Measurements from ENCODE around the gene ST6GALNAC1. TPM values are rescaled to one million over a fixed set of nuclear protein-coding genes. Genes with fewer than 3 reads are reported as not detected.

ST6GALNAC1 gene
- total RNA-seq, 4 donors from 2014 or later, result 1.5 to 11.8 (median 3.2) TPM

GRCh38 chr17:76685366-76685765, 41.8 kb upstream of the ST6GALNAC1 start:
- intact Hi-C loops (cut with DNase I; ENCODE audit: low total_unique reads), result no loop called here
- no peak for DNase-seq
- no peaks in the 10 kb centered on the region for H3K36me3 ChIP-seq
- H3K9me3 ChIP-seq, result no peaks in the 10 kb centered on the region
- no peak overlapping the region for H3K4me3 ChIP-seq
- TF ChIP-seq CTCF (IDR thresholded peaks at IDR 0.05) (no peak), POLR2A (IDR thresholded peaks at IDR 0.05) (no peak)
- H3K27ac ChIP-seq, result peak overlapping the region; percentile 83 to 90
- no peaks in the 10 kb centered on the region for H3K27me3 ChIP-seq
- peaks cover 23 to 42% of the 10 kb centered on the region in 2 donors for H3K4me1 ChIP-seq

- no peak for DNase-seq
- Histone ChIP-seq H3K27me3 (no peaks in the 10 kb centered on the region), H3K4me1 (peaks cover 23 to 42% of the 10 kb centered on the region in 2 donors), H3K9me3 (no peaks in the 10 kb centered on the region), H3K4me3 (no peak overlapping the region), H3K27ac (peak overlapping the region; percentile 83 to 90), H3K36me3 (no peaks in the 10 kb centered on the region)
- intact Hi-C loops (cut with DNase I; ENCODE audit: low total_unique reads), result loop anchor here (5.0 kb wide), 1 partner anchor 33 kb away; no protein-coding TSS in a partner anchor
- TF ChIP-seq CTCF (IDR thresholded peaks at IDR 0.05) (no peak), POLR2A (IDR thresholded peaks at IDR 0.05) (no peak)
Observed at GRCh38 chr17:76684756-76685155, 41.2 kb upstream of the ST6GALNAC1 start.

GRCh38 chr17:76683921-76684745, 40.6 kb upstream of the ST6GALNAC1 start:
- TF ChIP-seq POLR2A (IDR thresholded peaks at IDR 0.05) (no peak), CTCF (IDR thresholded peaks at IDR 0.05) (no peak)
- intact Hi-C loops (cut with DNase I; ENCODE audit: low total_unique reads), result loop anchor here (5.0 kb wide), 1 partner anchor 33 kb away; no protein-coding TSS in a partner anchor
- H3K4me3 ChIP-seq, result no peak overlapping the region
- no peaks in the 10 kb centered on the region for H3K36me3 ChIP-seq
- DNase-seq, result no peak
- H3K27me3 ChIP-seq, result no peaks in the 10 kb centered on the region
- H3K9me3 ChIP-seq, result no peaks in the 10 kb centered on the region
- H3K27ac ChIP-seq, result peak overlapping the region; percentile 87 to 90
- peaks cover 23 to 39% of the 10 kb centered on the region in 2 donors for H3K4me1 ChIP-seq

- H3K36me3 ChIP-seq, result no peaks in the 10 kb centered on the region
- H3K9me3 ChIP-seq, result no peaks in the 10 kb centered on the region
- H3K27me3 ChIP-seq, result no peaks in the 10 kb centered on the region
- TF ChIP-seq CTCF (IDR thresholded peaks at IDR 0.05) (no peak), POLR2A (IDR thresholded peaks at IDR 0.05) (no peak)
- DNase-seq, result no peak
- H3K4me3 ChIP-seq, result no peak overlapping the region
- H3K4me1 ChIP-seq, result peaks cover 23 to 37% of the 10 kb centered on the region in 2 donors
- intact Hi-C loops (cut with DNase I; ENCODE audit: low total_unique reads), result loop anchor here (5.0 kb wide), 1 partner anchor 34 kb away; no protein-coding TSS in a partner anchor
- H3K27ac ChIP-seq, result peak overlapping the region; percentile 87 to 90
Observed at GRCh38 chr17:76683011-76683755, 39.6 kb upstream of the ST6GALNAC1 start.
